GM18907 (cell line): ENCODE results near the gene DAP.

Source experiments
- ATAC-seq: cut with Tn5 transposase; IDR thresholded peaks from one replicate; pipeline ENCODE4 v1.9.1; 2021; ENCODE audit warnings: mild to moderate bottlenecking, moderate library complexity; ENCODE audit not compliant: unreplicated experiment

DAP gene

DNA sequence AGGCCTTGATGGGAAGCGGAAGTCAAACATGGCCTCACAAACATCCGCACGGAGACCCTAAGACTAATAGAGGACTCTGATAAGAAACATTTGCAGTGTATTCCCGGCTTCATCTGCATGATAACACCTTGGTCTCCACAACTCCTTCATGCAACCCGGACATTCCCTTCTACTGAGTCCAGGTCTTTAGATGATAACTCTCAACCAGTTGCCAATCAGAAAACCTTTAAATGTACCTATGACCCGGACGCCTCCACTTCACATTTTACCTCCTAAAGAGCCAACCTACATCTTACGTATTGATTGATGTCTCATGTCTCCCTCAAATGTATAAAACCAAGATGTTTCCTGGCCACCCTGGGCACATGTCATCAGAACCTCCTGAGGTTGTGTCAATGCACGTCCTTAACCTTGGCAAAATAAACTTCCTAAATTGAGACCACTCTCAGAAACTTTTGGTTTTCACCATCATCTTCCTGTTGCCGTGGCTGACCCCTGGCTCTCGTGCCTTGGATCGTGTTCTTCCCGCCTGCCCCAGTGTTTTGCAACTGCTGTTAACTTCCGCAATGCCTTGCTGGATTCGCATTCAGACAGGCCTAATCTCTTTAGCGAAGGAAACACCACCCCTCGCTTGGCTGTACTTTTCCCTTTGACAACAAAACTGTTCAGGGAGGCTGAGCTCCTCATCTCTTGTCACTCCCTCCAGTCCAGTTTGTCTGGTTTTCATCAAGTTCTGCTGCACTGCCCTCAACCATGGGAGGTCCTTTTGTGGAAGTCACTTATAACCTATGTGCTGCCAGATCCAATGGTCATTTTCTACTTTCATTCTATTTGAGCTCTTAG is 1.1 kb upstream of the DAP start:
- ATAC-seq: no peak

DNA sequence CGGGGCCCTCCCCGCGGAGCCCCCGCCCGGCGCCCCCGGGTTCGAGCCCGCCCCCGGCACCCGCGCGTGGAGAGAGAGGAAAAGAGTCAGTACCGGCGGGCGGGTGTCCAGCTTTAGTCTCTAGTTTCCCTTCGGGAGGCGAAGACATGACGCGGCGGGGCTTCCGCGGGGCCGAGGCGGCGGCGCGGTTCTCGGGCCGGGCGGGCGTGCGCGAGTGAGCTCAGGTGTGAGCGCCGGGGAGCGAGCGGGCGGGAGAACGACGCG is 181 bp downstream of the DAP start:
- ATAC-seq: no peak

DNA sequence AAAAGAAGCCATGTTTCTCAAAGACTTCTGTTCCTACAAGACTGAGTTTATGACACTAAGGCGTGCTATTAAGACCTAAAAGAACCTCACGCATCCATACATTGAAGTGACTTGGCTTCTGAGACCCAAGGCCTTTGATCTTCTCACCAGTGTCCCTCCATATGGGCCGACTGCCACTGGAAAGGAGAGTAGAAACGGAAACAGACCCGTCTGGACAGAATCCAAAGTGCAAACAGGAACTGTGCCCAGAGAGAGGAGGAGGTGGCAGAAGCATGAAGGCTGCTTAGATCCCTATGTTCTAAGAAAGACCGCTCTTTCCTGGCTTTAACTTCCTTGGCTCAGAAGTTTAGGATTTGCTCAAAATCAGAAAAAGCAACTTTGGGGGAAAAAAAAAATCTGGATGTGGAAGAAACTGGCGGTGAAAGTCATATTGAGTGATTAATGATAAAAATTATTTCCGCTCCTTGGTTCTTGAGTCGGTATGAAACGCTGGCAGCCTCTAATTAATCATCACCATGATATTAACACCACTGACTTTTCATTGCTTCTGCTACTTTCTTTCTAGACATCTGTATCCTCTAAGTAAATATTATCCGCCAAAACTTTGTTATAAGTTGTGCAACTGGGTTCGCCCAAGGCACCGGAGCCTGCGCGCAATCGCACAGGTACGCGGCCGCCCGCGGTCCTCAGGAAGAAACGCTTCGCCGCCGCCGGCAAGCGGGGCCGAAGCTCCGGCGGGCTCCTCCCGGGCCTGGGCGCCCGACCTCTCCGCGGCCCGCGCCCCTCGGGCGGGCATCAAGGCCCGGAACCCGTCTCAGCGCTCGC is 726 bp downstream of the DAP start:
- ATAC-seq: peak; percentile 39

DNA sequence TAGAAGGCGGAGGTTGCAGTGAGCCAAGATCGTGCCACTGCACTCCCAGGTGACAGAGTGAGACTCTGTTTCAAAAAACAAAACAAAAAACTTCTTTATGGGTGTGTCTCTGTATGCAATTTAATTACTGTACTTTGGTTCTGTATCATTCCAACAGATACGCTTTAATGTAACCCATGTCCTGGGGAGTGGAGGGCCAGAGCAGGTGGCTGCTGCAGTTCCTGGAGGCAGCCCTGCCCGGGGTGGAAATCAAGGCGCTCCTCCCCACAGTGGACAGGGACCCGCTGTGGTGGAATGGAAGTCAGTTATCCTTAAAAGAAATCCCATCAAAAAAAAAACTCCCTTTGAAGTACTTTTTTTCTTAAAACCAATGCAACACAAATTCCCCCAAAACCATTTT is 1.9 kb downstream of the DAP start:
- ATAC-seq: no peak

DNA sequence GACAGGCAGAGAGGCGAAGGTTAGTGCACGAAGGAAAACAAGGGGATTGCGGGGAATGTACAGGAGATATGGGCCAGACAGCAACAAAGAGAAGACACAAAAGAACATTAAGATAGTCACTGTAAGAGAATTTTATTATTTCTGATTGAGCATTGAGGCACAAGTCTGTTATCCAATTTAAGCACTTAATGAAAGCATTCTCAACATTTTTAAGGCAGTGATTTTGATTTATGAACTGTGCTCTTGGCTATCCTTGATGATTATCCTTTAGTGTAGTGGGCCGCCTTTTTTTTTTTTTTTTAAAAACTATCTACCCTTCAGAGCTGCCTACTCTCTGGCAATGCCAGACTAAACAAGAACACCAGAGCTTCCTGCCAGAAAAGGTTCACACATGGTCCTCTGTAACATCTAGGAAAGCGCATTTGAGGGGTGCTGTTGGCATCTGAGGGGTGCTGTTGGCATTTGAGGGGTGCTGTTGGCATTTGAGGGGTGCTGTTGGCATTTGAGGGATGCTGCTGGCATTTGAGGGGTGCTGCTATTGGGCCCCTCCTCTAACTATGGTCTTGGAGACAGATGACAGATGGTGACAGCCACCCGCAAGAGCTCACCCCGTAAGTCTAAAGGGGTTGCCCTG is 3.0 kb downstream of the DAP start:
- no peak for ATAC-seq

DNA sequence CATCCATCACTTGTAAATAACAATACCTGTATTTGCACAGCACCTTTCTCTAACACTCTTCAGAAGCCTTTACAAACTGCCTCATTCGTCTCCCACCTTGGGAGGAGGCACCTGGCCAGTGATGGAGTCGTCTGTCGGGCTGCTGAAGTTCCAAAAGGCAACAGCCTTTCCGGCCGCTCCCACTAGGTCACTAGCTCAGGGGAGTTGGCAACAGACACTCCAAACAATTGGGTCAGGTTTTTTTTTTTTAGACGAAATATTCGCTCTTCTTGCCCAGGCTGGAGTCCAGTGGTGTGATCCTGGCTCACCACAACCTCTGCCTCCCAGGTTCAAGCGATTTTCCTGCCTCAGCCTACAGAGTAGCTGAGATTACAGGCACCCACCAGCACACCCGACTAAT is 4.0 kb downstream of the DAP start:
- ATAC-seq: no peak

DNA sequence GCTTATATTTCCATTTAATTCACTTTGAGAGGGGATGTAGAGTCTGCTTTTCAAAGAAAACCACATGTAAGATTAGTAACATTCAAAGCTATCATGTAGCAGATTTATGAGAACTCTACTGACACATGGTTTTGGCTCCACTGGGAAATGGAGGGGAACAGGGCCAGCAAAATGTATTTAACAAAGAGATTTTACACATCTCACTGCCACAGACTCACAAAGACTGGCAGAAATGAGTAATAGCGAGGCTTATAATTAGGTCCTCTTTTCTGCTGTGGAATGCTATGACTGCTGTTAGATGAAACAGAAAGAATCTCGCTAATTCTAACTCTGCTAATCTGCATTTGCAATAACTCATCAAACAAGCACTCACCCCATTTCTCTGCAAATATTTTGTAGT is 4.5 kb downstream of the DAP start:
- peak; percentile 24 for ATAC-seq

DNA sequence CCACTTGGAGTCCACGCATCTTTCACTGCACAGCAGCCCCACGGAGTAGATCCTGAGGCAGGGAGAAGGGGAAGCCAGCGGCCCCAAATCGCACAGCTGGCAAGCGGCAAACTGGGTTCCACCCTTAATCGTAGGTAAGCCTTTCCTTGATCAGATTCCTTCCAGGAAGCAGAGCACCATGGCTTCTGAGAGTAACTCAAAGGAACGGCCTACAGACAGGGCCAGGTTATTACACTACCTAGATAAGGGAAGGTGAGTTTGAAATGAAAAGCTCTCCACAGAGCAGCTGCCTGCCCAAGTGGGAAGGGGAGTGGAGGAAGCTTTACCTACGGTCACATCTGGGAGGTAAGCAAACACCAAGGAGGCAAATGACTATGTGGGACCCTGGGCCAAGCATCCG is 7.9 kb downstream of the DAP start:
- no peak for ATAC-seq

DNA sequence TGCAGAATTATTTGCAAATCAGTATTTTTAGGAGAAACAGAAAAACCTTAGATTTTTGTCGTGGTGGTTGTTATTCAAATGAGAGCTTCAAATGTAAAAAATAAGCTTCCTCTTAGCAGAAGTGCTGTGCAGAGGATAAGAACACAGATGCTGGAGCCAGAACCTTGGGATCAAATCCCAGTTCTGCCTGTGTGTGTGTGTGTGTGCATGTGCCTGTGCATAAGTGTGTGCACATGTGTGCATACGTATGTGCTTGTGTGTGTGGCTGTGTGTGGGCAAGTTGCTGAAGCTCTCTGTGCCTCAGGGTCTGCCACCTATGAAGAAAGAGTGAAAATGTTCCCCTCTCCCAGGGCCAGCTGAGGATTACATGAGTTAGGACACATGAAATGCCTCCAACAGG is 8.6 kb downstream of the DAP start:
- ATAC-seq: no peak

DNA sequence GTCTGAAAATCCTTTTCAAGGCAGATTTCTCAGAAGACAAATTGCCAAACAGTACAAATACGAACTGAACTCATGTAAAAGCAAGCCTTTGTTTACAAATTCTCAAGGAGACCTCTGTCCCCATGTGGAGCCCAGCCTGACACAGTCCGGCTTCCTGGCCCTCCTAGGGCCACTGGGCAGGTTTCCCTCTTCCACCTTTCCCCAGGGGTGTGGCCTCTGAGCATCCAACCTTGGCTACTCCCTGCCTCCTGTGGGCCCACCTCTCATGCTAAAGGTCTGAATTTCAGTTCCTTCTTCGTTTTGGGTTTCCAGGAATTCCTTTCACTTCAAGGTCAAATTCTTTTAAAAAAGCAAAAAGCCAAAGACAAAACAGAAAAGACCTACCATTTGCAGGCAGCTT is 10.1 kb downstream of the DAP start:
- no peak for ATAC-seq

DNA sequence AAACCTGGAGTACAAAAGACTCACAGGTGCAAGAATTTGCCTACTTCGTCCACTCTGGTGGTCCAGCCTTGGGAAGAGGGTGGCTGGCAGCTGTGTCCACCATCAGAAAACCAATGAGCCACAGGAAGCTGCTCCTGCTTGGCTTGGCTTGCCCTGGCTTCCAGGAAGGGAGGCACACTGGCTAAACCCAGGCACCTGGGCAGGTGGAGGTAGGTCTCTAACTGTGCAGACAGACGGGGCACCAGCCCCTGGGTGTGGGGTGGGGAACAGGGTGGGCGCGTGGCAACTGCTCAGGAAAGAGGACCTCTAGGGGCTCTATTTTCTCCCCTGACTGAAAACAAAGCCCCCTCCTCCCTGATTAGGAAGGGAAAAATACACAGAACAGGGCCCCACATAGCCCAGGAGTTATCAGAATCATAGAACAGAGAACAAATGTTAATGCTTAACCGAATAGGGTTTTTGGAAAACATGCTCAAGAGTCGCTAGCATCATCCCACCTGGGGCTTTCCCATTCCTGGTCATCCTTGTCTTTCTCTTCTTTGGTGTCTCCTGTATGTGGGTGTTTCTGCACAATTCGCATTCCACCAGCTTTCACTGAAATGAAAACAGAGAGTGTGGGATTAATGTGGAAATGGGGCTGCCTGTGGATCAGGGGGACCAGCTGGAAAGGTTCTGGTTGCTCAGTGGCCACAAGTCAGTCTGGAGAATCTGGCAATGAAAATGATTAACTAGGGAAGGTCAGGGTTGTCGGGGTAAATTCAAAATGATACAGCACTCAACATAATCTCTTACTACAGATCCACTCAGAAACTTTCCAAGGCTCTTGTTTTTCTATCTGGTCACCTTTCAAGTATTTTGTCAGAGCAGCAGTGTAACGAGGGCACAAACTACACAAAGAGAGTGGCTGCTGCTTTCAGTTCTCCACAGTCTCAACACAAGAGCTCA is 13.1 kb downstream of the DAP start:
- peak; percentile 60 for ATAC-seq

DNA sequence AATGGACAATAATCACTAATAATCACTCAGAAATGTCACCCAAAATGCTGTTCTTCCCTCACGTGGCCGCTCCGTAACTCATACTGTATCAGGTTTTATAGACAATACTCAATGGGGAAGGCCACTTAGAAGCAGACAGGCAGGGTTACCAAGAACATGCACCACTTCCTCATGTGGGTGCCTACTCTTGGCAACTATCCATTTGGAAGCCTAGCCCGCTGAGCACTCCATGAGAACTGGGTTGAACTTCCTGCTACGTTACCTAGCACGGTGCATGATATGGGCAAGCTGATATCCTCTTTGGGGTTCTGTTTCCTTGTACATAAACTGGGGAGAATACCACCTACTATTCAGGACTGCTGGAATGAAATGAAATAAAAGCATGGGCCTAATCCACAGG is 14.3 kb downstream of the DAP start:
- ATAC-seq: no peak

DNA sequence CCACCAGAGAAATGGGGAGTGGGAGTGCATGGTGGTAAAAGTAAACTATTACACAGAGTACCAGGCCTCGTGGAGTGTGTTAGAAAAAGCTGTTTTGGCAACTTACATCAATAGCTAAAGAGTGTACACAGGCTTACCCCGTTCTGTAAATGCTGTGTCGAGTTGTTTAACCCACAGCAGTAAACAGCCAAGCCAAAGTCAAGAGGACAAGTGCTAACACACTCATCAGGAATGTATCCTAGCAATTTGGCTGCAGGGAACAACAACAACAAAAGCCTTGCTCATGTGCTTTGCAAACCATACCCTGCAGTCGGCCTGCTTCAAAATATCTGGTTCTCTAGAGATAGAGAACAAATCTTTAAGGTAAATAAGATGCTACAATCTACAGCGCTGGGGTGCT is 15.9 kb downstream of the DAP start:
- ATAC-seq: no peak

DNA sequence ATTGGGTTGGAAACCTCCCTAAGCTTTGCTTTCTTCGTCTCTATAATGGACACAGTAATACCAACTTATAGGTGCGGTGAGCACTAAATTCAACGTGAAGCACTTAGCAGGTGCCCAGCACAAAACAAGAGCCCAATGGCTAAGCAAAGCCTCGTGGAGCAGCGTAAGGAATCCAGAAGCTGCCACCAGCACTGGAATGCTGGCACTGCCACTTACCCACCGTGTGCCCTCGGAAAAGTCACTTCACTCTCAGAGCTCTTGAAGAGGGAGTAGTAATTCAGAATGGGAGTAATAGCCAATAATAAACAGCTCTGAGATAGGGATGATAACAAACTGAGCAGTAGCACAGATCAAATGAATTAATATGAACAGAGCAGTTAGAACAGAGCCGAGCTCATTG is 16.4 kb downstream of the DAP start:
- ATAC-seq: no peak

DNA sequence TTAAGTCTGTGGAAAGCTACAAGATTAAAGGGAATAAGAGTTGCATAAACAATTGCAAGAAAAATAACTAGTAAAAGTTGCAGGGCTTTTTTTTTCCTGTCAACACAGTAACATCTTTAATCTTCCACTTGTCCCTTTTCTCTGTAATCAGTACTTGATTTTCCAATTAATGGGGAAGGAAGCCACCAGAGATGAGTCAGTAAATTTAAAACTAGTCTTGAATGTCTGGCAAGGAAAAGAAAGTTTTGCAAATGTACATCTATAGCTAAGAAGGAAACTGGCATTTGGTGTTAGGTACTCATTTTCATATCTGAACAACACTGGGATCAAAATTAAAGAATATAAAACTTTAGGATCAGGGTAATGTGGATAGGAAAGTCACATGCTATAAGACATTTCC is 17.1 kb downstream of the DAP start:
- ATAC-seq: no peak

DNA sequence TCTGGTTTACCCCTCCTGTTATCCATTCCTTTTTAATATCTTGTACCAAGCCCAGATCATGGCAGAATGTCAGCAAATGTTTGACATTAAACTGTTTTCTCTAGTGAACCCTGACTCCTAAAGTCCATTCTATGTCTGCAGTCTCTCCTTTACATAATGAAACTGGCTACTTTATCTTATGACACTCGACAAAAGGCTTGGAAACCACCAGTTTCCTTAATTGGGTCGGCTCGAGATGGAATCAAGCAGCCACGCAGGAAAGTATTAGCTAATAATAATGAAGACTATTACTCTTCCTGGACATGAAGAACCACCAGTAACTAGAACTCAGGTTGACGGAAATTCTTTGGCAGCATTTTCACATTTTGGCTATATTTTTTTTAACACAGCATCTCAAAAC is 17.5 kb downstream of the DAP start:
- no peak for ATAC-seq

DNA sequence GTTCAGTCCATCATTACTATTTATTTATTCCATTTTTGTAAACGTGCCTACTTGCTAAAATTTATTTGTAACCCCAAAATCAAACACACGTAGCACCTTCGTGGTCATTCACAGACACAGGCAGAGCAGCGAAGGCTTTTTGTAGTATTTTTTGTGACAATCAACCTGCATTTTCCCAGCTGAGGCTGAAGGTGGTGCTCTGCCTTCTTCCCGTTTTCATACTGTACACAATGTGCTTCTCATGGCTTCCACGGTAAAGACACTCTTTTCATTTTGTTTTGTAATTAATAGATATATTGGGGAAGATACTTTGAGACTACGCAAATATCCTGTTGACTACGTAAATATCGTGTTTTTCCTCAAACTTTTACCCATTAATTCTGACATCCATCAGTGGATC is 19.4 kb downstream of the DAP start:
- no peak for ATAC-seq

DNA sequence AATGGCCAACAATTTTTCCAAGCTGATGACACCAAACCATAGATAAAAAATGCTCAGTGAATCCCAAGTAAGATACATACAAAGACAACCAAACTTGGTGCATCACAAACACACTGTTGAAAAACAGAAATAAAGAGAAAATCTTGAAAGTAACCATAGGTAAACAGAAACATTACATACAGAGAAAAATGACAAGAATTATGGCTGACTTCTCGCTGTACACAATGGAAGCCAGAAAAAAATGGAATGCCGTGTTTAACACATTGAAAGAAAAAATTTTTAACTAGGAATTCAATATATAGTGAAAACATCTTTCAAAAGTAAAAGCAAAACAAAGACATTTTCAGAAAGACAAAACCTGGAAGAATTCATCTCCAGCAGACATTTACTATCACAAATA is 20.6 kb downstream of the DAP start:
- no peak for ATAC-seq

DNA sequence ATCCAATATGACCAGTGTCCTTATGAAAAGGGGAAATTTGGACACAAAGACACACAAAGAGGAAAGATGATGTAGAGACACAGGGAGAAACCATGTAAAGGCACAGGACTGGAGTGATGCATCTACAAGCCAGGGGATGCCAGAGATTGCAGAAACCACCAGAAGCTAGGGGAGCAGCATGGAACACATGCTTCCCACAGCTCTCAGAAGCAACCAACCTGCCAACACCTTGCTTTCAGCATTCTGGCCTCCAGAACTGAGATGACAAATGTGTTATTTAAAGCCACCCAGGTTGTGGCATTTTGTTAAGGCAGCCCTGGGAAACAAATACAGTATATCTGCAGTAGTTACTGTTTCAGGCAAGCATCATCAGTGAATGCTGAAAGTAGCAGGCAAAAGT is 23.2 kb downstream of the DAP start:
- no peak for ATAC-seq

DNA sequence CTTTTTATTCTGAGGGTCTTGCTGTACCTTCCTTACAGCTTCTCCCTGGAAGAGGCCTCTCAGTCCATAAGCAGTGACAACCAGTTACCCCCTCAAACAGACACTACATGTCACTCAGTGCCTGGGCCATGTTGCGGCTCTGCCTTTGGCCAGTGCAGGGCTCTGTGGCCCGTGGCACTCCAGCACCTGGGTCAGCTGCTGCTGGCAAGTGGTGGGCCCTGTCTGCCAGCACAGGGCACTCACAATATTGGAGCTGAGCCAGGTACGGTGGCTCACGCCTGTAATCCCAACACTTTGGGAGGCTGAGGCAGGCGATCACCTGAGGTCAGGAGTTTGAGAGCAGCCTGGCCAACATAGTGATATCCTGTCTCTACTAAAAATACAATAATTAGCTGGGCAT is 24.2 kb downstream of the DAP start:
- no peak for ATAC-seq

DNA sequence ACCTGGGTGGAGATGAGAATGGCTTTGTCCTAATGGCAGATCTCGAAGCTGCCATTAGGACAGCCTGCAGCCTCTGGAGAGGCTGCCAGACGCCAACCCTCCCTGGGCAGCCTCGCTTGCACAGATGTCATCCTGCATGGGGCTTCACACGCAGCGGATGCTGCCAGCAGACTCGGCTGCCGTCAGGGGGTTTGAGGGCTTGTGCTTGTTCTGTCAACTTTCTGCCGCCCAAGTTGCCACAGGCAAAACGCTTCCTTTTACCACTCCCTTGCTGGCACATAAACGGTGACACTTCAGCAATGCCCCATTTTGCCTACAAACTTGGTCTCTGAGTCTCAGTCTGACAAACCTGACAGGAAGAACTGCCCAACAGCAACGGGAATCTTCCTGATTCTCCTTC is 24.7 kb downstream of the DAP start:
- ATAC-seq: no peak
